Parathyroid adenoma (tissue), 2 donors: Measurements from ENCODE around the gene DISC1.

Source experiments
- H2AFZ ChIP-seq: fragments of 300-600 bp; sonication (generic); one replicate; pipeline ENCODE4 v1.7.0; 2017; ENCODE audit warnings: antibody characterized with exemption, mild to moderate bottlenecking
- H3K27ac ChIP-seq: fragments of 300-600 bp; sonication (generic); one replicate; pipeline ENCODE4 v1.7.0; 2017
- H3K27me3 ChIP-seq: fragments of 300-600 bp; sonication (generic); one replicate; pipeline ENCODE4 v1.7.0; 2017; ENCODE audit warnings: low read length; ENCODE audit not compliant: control insufficient read depth, insufficient read depth
- H3K36me3 ChIP-seq: fragments of 300-600 bp; sonication (generic); one replicate; pipeline ENCODE4 v1.7.0; 2017; ENCODE audit warnings: low read length; ENCODE audit not compliant: control insufficient read depth, insufficient read depth
- H3K4me1 ChIP-seq: fragments of 300-600 bp; sonication (generic); one replicate; pipeline ENCODE4 v1.7.0; 2017; ENCODE audit warnings: control low read depth
- H3K4me2 ChIP-seq: fragments of 300-600 bp; sonication (generic); one replicate; pipeline ENCODE4 v1.7.0; 2017; ENCODE audit warnings: low read length
- H3K4me3 ChIP-seq: fragments of 300-600 bp; sonication (generic); one replicate; pipeline ENCODE4 v1.7.0; 2017; ENCODE audit warnings: low read depth, low read length
- H3K79me2 ChIP-seq: fragments of 300-600 bp; sonication (generic); one replicate; pipeline ENCODE4 v1.7.0; 2017; ENCODE audit warnings: control low read depth
- H3K9ac ChIP-seq: fragments of 300-600 bp; sonication (generic); one replicate; pipeline ENCODE4 v1.7.0; 2017; ENCODE audit warnings: mild to moderate bottlenecking
- H3K9me3 ChIP-seq: fragments of 300-600 bp; sonication (generic); one replicate; pipeline ENCODE4 v1.7.0; 2017; ENCODE audit warnings: low read length; ENCODE audit not compliant: control insufficient read depth
- TF ChIP-seq, protein P1 (sequence below): fragments of 300-600 bp; sonication (generic); IDR thresholded peaks from one replicate; pipeline ENCODE4 v1.7.0; 2017; ENCODE audit warnings: antibody characterized with exemption, mild to moderate bottlenecking
- donor health status: primary hyperparathyroidism.

Gene DISC1

GRCh38 chr1:232034556-232034955, 408.0 kb downstream of the DISC1 start:
- Histone ChIP-seq H2AFZ (no peak overlapping the region), H3K4me2 (no peak overlapping the region), H3K79me2 (no peaks in the 10 kb centered on the region)

DNA sequence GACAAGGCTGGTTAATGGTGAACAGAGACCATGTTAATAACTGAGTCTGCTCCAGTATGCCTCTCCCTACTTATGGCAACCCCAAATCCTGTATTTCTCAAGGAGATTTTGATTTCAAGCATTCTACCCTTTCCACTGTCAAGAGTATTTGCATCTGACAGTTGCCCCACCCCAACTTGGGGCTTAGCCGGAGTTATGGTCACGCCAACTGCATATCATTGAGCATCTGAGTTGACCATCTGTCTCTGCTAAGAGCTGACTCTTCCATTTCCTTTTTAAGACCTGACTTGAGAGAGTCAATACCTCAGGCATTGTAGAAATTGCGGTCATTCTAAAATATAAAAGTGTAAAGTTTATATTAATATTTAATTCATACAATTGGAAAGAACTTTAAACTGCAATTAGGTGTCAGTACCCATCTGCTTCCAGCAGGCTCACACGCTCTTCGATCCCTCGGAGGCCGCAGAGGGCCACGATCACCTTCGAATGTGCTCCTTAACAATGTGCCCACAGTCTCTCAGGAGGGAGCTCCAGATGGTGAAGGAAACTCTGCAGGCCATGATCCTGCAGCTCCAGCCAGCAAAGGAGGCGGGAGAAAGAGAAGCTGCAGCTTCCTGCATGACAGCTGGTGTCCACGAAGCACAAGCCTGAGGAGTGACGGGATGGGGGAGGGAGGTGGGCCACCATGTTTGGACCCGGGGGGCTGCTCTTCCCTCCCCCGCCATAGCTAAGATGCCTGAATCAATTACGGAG, 409.8 kb downstream of the DISC1 start:
- Histone ChIP-seq H2AFZ (no peak overlapping the region), H3K9me3 (no peaks in the 10 kb centered on the region), H3K4me3 (no peak overlapping the region), H3K9ac (no peak overlapping the region), H3K79me2 (no peaks in the 10 kb centered on the region), H3K27me3 (no peaks in the 10 kb centered on the region), H3K4me1 (no peaks in the 10 kb centered on the region), H3K4me2 (no peak overlapping the region), H3K36me3 (no peaks in the 10 kb centered on the region), H3K27ac (no peak overlapping the region)
- TF ChIP-seq, protein P1, sequence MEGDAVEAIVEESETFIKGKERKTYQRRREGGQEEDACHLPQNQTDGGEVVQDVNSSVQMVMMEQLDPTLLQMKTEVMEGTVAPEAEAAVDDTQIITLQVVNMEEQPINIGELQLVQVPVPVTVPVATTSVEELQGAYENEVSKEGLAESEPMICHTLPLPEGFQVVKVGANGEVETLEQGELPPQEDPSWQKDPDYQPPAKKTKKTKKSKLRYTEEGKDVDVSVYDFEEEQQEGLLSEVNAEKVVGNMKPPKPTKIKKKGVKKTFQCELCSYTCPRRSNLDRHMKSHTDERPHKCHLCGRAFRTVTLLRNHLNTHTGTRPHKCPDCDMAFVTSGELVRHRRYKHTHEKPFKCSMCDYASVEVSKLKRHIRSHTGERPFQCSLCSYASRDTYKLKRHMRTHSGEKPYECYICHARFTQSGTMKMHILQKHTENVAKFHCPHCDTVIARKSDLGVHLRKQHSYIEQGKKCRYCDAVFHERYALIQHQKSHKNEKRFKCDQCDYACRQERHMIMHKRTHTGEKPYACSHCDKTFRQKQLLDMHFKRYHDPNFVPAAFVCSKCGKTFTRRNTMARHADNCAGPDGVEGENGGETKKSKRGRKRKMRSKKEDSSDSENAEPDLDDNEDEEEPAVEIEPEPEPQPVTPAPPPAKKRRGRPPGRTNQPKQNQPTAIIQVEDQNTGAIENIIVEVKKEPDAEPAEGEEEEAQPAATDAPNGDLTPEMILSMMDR = no peak

More at GRCh38 chr1:232034556-232034955, 408.0 kb downstream of the DISC1 start:
- no peaks in the 10 kb centered on the region for H3K36me3 ChIP-seq
- TF ChIP-seq, protein P1 = no peak
- H3K27me3 ChIP-seq = no peaks in the 10 kb centered on the region
- H3K9me3 ChIP-seq = no peaks in the 10 kb centered on the region
- H3K4me1 ChIP-seq = no peaks in the 10 kb centered on the region
- H3K27ac ChIP-seq = no peak overlapping the region
- H3K9ac ChIP-seq = no peak overlapping the region
- no peak overlapping the region for H3K4me3 ChIP-seq

DNA sequence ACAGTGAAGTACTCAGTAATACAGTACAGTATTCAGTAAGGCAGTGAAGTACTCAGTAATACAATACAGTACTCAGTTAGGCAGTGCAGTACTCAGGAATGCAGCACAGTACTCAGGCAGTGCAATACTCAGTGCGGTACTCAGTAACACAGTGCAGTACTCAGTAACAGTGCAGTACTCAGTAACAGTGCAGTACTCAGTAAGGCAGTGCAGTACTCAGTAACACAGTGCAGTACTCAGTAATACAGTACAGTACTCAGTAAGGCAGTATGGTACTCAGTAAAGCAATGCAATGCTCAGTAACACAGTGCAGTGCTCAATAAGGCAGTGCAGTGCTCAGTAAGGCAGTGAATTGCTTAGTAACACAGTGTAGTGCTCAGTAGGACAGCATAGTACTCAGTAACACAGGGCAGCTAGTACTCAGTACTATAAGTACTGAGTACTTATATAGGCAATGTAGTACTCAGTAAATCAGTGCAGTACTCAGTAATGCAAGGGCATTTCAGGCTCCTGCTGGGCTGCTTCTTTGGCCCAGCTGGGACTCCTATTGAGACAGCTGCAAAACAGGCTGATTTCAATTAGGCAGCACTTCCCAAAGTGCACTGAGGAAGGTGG, 411.3 kb downstream of the DISC1 start:
- TF ChIP-seq, protein P1 = no peak
- Histone ChIP-seq H3K4me3 (no peak overlapping the region), H3K9ac (no peak overlapping the region), H3K9me3 (no peaks in the 10 kb centered on the region), H3K4me1 (no peaks in the 10 kb centered on the region), H3K27ac (no peak overlapping the region), H3K27me3 (no peaks in the 10 kb centered on the region), H3K79me2 (no peaks in the 10 kb centered on the region), H2AFZ (no peak overlapping the region), H3K36me3 (no peaks in the 10 kb centered on the region), H3K4me2 (no peak overlapping the region)

- H3K4me1 ChIP-seq = no peaks in the 10 kb centered on the region
- H3K36me3 ChIP-seq = no peaks in the 10 kb centered on the region
- no peak overlapping the region for H3K27ac ChIP-seq
- TF ChIP-seq, protein P1 = no peak
- H3K4me2 ChIP-seq = no peak overlapping the region
- no peaks in the 10 kb centered on the region for H3K27me3 ChIP-seq
- H3K9me3 ChIP-seq = no peaks in the 10 kb centered on the region
- H3K79me2 ChIP-seq = no peaks in the 10 kb centered on the region
- no peak overlapping the region for H3K4me3 ChIP-seq
- no peak overlapping the region for H3K9ac ChIP-seq
- no peak overlapping the region for H2AFZ ChIP-seq
These were observed 412.4 kb downstream of the DISC1 start for GRCh38 chr1:232038706-232039677.
